ENCODE data around the gene TGFBR2.
"Not testable (repeated sequence)": the region's sequence is repeated elsewhere in the genome, so short reads cannot be mapped to it uniquely, and the experiment has no call there.

Gene TGFBR2

DNA sequence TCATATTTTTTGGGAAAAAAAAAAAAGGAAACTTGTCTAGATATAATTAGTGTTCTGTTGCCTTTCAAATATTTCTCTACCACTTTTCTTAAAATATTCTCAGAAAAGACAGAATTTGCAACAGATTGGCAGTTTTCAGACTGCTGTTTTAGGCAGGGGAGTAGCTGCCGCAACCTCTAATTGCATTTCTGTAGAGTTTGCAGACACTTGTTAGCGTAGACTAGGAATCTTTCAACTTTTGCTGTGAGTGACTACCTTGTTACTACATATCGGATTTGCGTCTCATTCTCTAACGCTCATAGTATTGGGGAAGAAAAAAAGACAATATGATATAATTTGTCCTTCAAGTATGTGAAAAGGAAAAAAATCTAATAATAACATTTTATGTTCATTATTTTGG is 10.7 kb downstream of the TGFBR2 start:
- no peaks in the 10 kb centered on the region for H3K27me3 ChIP-seq (ENCODE audit: insufficient read depth, low read length)
- H3K36me3 ChIP-seq (ENCODE audit: insufficient read depth, low read length): no peaks in the 10 kb centered on the region
- no peaks in the 10 kb centered on the region for H3K4me1 ChIP-seq (ENCODE audit: insufficient read depth, low read length)
- no peaks in the 10 kb centered on the region for H3K9me3 ChIP-seq (ENCODE audit: low read length)
- no peak overlapping the region for H3K4me3 ChIP-seq (ENCODE audit: low read length)
- H2AFZ ChIP-seq (ENCODE audit: low read depth, low read length): no peak overlapping the region

DNA sequence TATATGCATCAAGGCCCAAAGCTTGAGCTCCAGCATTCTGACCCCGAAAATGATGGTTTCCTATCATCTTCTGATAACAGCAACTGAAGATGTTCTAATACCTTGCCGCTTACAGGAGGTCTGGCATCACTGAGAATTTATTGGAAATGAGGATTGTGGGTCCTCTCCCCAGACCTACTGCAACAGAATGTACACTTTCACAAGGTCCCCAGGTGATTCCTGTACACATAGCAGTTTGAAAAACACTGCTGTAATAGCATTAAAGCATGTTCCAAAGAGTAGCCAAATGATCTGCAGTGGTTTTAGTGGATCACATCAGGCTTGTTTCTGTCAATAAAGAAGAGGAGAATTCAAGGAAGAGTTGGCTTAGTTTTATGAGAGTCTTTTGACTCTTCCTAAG is 11.3 kb downstream of the TGFBR2 start:
- H3K36me3 ChIP-seq (ENCODE audit: insufficient read depth, low read length): no peaks in the 10 kb centered on the region
- no peak overlapping the region for H3K4me3 ChIP-seq (ENCODE audit: low read length)
- no peaks in the 10 kb centered on the region for H3K9me3 ChIP-seq (ENCODE audit: low read length)
- H3K4me1 ChIP-seq (ENCODE audit: insufficient read depth, low read length): no peaks in the 10 kb centered on the region
- no peaks in the 10 kb centered on the region for H3K27me3 ChIP-seq (ENCODE audit: insufficient read depth, low read length)
- H2AFZ ChIP-seq (ENCODE audit: low read depth, low read length): no peak overlapping the region

DNA sequence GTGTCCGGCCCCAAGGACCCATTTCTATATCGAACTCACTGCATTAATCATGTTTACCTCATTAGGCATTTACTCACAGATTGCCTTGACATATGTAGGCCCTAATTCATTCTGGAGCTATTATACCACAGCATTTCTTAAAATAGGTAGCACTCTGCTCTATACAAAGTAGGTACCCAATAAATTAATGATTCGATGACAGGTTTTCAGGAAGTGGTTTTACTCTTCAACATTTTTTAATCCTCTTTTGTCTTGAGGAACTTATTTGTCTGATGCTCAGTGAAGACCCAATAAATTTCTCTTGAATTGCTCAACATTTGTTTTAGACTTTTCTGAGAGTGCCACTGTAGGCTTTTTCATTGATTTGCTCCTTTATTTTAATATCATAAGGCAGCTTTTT is 12.1 kb downstream of the TGFBR2 start:
- Histone ChIP-seq H3K4me3 (ENCODE audit: low read length) (no peak overlapping the region), H3K36me3 (ENCODE audit: insufficient read depth, low read length) (no peaks in the 10 kb centered on the region), H2AFZ (ENCODE audit: low read depth, low read length) (no peak overlapping the region), H3K9me3 (ENCODE audit: low read length) (no peaks in the 10 kb centered on the region), H3K27me3 (ENCODE audit: insufficient read depth, low read length) (no peaks in the 10 kb centered on the region), H3K4me1 (ENCODE audit: insufficient read depth, low read length) (no peaks in the 10 kb centered on the region)

DNA sequence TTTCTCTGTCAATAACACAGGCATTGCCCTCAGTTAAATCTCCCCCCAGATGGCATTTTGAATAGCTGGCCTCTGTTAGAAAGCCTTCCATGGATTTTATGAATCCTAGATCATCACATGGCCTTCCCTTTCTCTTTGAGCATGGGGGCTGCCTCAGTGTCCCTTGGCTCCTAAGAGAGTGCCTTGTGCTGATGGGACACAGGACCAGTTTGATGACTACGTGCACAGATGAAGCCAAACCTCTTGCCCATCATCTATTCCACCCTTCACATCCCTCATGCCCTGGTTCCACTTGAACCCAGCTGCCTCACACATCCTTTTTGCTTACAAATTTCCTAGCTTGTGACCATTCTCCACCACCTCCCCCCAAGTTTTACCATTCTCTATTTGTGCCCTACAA is 12.9 kb downstream of the TGFBR2 start:
- Histone ChIP-seq H3K4me1 (ENCODE audit: insufficient read depth, low read length) (no peaks in the 10 kb centered on the region), H3K27me3 (ENCODE audit: insufficient read depth, low read length) (no peaks in the 10 kb centered on the region), H3K36me3 (ENCODE audit: insufficient read depth, low read length) (no peaks in the 10 kb centered on the region), H3K4me3 (ENCODE audit: low read length) (no peak overlapping the region), H2AFZ (ENCODE audit: low read depth, low read length) (no peak overlapping the region), H3K9me3 (ENCODE audit: low read length) (no peaks in the 10 kb centered on the region)

DNA sequence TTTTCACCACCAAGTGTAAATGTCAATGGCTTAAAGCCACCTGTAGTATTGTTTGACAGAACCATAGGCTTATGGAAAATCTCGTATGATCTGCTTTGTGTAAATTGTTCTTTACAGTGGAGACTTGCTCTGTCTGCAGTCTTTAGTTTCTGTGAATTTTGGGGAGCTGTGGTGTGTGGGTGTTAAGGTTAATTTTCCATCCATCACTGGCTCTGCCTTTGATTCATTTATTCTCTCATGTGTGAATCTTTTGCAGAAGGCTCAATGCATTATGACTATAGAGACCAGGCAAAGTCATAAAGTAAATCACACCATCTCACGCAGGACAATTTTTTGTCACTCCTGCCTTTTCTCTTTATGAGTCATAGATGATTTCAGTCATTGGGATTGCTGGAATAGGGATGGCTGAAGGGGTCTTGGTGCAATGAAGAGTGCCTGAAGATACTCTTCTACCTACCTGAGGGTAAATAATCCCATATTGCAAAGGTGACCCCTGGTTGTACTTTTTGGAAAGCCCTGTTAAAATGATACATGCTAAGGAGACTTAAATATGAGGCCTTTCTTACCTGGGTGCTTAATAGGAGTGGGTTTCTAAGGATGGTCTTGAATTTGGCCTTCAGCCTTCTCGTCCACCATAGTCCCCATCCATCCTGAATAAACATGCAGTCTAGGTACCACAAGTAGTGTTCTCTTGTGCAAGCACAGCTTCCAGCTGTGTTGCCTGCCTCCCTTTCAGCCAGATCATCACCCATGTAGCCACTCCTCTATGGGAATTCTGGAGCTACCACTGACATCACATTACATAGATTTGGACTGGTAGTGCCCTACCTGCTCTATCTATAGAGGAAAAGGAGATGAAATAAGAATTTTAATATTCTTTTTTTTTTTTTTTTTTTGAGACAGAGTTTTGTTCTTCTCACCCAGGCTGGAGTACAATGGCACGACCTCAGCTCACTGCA is 14.3 kb downstream of the TGFBR2 start:
- no peak overlapping the region for H3K4me3 ChIP-seq (ENCODE audit: low read length)
- H3K4me1 ChIP-seq (ENCODE audit: insufficient read depth, low read length): no peaks in the 10 kb centered on the region

DNA sequence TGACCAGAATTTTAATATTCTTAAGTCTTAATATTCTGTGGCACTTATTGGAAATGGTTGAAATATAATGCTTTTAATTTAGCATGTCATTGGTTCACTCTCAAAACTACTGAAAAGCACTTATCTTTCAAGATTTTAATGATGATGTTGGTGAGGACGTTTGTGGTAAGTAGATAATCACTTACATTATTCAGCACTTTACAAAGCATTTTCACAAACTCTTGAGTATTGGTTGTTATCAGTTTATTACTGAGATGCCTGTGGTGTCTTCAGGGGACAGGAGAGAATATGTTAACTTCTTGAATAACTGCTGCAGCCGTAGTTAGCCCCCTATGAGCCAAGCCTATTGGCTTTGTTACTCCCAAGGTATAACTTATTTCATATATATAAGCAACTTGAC is 15.2 kb downstream of the TGFBR2 start:
- Histone ChIP-seq H3K9me3 (ENCODE audit: low read length) (no peaks in the 10 kb centered on the region), H3K36me3 (ENCODE audit: insufficient read depth, low read length) (no peaks in the 10 kb centered on the region), H2AFZ (ENCODE audit: low read depth, low read length) (no peak overlapping the region), H3K4me1 (ENCODE audit: insufficient read depth, low read length) (no peaks in the 10 kb centered on the region), H3K4me3 (ENCODE audit: low read length) (no peak overlapping the region), H3K27me3 (ENCODE audit: insufficient read depth, low read length) (no peaks in the 10 kb centered on the region)

More for the DNA sequence above, 14.3 kb downstream of the TGFBR2 start:
- Histone ChIP-seq H3K27me3 (ENCODE audit: insufficient read depth, low read length) (no peaks in the 10 kb centered on the region), H2AFZ (ENCODE audit: low read depth, low read length) (no peak overlapping the region), H3K9me3 (ENCODE audit: low read length) (no peaks in the 10 kb centered on the region), H3K36me3 (ENCODE audit: insufficient read depth, low read length) (no peaks in the 10 kb centered on the region)

DNA sequence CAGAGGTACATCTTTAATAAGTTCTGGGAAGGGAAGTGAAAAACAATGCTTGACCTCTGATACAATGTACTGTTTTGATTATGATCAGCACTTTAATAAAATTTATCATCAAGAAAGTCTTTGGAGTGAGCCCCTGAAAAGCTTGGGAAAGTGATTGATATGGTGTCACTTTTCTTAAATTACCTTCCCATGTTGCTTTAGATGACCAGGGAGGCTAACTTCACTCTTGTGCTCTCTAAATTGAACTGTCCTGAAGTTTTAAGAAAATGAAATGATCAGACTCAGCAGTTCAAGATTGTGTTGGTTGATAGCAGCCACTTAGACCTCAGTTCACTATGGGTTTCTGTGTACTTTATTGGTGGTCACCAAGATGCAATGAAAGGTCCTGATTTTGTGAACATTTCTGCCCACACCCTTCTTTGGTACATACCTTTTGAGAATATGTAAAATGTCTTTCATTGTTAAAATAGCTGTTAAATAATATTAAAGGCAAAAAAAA is 15.7 kb downstream of the TGFBR2 start:
- H2AFZ ChIP-seq (ENCODE audit: low read depth, low read length): no peak overlapping the region
- no peaks in the 10 kb centered on the region for H3K36me3 ChIP-seq (ENCODE audit: insufficient read depth, low read length)
- H3K4me1 ChIP-seq (ENCODE audit: insufficient read depth, low read length): no peaks in the 10 kb centered on the region
- no peaks in the 10 kb centered on the region for H3K27me3 ChIP-seq (ENCODE audit: insufficient read depth, low read length)
- no peak overlapping the region for H3K4me3 ChIP-seq (ENCODE audit: low read length)
- no peaks in the 10 kb centered on the region for H3K9me3 ChIP-seq (ENCODE audit: low read length)

DNA sequence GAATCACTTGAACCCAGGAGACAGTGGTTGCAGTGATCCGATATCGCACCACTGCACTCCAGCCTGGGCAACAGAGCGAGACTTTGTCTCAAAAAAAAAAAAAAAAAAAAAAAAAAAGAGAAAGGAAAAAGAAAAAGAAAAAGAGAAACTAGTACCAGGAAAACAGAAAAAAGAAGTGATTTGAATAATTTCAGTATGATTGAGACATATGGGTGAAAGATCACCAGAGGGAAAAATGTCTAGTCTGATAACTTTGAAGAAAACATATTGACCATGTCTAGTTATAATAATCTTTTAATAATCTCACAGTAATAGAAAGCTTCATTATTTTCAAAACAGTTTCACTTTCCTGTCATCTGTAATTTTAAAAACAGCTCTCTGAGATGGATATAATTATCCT is 16.4 kb downstream of the TGFBR2 start:
- Histone ChIP-seq H3K4me1 (ENCODE audit: insufficient read depth, low read length) (no peaks in the 10 kb centered on the region), H3K4me3 (ENCODE audit: low read length) (no peak overlapping the region), H3K9me3 (ENCODE audit: low read length) (no peaks in the 10 kb centered on the region), H3K36me3 (ENCODE audit: insufficient read depth, low read length) (no peaks in the 10 kb centered on the region), H3K27me3 (ENCODE audit: insufficient read depth, low read length) (no peaks in the 10 kb centered on the region), H2AFZ (ENCODE audit: low read depth, low read length) (no peak overlapping the region)

DNA sequence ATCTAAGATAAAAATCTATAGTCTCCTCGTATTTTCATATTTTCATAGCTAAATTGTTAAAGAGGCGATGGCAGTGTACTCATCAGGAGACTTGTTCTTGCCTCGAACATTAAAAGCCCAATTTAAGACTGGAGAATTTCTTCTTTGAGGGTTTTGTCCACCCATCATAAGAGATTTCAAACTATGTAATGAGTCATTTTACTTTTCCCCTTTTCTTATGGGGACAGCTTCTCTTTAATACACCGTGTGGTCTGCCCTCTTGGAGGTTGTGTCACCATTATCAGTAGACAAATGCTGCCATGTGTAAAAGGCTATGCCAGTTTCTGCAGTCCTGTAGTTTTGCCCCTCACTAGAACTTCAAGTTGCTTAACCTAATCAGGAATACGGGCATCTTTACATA is 16.9 kb downstream of the TGFBR2 start:
- H3K36me3 ChIP-seq (ENCODE audit: insufficient read depth, low read length): no peaks in the 10 kb centered on the region
- H3K27me3 ChIP-seq (ENCODE audit: insufficient read depth, low read length): no peaks in the 10 kb centered on the region
- H2AFZ ChIP-seq (ENCODE audit: low read depth, low read length): no peak overlapping the region
- no peaks in the 10 kb centered on the region for H3K4me1 ChIP-seq (ENCODE audit: insufficient read depth, low read length)
- H3K4me3 ChIP-seq (ENCODE audit: low read length): no peak overlapping the region
- H3K9me3 ChIP-seq (ENCODE audit: low read length): no peaks in the 10 kb centered on the region

DNA sequence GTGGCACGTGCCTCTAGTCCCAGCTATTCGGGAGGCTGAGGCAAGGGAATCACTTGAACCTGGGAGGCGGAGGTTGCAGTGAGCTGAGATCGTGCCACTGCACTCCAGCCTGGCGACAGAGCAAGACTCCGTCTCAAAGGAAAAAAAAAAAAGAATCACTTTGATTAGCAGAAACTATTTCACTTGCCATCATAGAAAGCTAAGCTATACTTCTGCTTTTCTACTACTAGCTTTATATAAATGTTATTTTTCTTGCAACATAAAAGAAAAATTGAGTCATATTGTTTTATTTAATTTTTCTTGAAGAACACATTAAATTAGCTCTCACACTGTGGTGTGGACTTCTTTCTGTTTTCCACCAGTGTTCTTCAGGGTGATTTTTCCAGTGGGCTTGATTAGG is 18.1 kb downstream of the TGFBR2 start:
- not testable (repeated sequence) for H3K36me3 ChIP-seq (ENCODE audit: insufficient read depth, low read length); H3K9me3 ChIP-seq (ENCODE audit: low read length); H3K4me1 ChIP-seq (ENCODE audit: insufficient read depth, low read length); H2AFZ ChIP-seq (ENCODE audit: low read depth, low read length); H3K4me3 ChIP-seq (ENCODE audit: low read length); H3K27me3 ChIP-seq (ENCODE audit: insufficient read depth, low read length)

DNA sequence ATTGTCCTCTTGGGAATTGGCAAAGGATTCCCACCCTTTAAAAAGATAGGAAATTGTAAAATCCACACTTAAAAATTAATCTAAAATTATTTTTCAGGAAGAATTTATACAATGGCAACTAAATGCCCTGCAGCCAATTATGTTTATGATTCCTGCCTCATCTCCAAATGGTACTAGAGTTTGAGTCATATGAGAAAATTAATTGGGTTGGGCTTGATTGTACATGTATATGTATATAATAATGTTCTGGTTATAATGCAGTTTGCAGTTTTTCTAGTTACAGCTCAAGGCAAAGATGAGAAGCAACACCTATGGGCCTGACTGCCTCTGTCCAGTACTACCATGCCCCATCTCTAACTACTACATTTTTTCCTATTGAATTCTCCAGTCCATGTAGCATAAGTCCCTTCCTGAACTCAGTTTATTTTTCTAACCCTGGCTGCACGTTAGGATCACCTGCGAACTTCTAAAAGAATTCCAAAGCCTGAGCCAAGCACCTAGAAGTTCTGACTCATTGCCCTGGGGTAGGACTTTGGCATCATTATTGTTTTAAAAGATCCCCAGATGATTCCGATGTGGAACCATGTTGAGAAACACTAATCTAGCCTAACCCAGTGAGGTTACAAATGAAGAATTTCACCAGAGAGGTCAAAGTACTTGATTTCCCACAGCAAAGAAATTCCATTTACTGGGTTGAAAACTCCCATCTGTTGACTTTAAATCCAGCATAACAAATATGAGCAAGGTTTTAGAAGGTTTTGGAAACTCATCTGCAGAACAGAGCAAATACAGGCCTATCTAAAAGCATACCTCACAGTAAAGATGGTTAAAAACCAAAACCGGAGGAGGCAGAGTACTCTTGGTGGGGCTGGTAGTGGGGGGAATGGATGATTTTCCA is 19.4 kb downstream of the TGFBR2 start:
- Histone ChIP-seq H2AFZ (ENCODE audit: low read depth, low read length) (no peak overlapping the region), H3K4me1 (ENCODE audit: insufficient read depth, low read length) (no peaks in the 10 kb centered on the region), H3K9me3 (ENCODE audit: low read length) (no peaks in the 10 kb centered on the region), H3K27me3 (ENCODE audit: insufficient read depth, low read length) (no peaks in the 10 kb centered on the region), H3K4me3 (ENCODE audit: low read length) (no peak overlapping the region), H3K36me3 (ENCODE audit: insufficient read depth, low read length) (no peaks in the 10 kb centered on the region)

DNA sequence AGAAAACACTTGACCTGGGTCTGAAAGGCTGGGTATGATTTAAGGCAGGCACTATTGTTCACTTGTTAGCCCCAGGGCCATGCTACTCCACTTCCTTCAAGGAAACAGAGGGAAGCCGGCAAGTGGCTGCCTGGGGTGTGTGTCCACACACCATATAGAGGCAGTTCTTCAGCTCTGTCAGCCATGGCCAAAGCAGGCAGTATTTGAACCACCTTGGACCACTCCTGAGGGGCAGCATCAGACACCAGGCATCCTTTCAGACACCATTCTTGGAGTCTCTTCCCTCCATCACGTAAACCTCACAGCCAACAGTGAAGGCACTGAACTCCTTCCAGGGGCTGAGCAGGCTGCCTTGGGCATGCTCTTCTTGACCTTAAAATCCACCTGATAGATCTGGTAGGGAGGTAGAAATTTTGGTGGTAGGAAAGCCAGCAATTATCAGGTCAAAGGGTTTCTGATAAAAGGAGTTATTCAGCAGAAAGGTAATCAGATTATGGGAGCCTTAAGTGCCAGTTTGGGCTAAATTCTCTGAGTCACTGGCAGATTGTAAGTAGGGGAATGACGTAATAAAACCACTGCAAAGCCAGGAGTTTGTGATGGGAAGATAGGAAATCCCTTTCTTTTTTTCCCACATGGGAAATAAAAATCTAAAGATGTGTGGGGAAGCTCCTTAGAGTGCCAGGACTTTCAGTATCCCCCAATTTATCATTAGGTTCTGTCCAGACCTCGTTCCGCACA is 20.2 kb downstream of the TGFBR2 start:
- no peaks in the 10 kb centered on the region for H3K36me3 ChIP-seq (ENCODE audit: insufficient read depth, low read length)
- H3K4me1 ChIP-seq (ENCODE audit: insufficient read depth, low read length): no peaks in the 10 kb centered on the region
- no peaks in the 10 kb centered on the region for H3K9me3 ChIP-seq (ENCODE audit: low read length)
- no peak overlapping the region for H3K4me3 ChIP-seq (ENCODE audit: low read length)
- H2AFZ ChIP-seq (ENCODE audit: low read depth, low read length): no peak overlapping the region
- H3K27me3 ChIP-seq (ENCODE audit: insufficient read depth, low read length): no peaks in the 10 kb centered on the region
